ENCODE data around the gene SH2B3.

The SH2B3 gene

DNA sequence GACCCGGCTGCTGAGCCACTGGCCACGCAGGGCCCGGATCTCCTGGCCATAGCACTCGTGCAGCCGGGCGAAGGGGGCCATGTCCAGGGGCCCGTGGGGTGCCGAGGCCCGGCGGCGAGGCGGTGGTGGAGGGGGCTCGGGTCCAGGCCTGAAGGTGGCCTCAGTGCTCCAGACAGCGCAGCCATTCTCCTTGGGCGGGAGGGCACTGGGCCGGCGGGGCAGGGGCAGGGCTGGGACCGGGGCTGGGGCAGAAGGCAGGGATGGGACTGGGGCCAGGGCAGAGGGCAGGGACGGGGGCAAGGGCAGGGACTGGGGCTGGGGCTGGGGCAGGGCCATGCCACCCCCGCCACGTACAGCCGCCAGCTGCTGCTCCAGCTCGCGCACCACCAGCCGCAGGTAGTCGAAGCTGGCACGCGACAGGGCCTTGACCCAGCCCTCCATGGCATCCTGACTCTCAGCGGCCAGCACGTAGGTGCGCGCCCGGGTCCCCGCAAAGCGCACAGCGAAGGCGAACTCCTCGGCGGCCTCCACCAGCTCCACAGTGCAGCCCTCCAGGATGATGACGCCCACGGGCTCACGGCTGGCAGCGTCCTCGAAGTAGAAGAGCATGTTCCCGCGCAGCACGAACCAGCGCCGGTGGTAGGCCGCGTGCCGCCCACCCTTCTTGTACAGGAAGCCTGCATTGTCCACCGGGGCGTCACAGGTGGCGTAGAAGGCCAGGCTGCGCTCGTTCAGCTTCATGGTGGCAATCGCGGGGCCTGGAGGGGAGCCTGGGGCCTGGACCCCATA, 42.8 kb upstream of the SH2B3 start:
- peaks cover 5% of the 10 kb centered on the region; the same call in 1 of the 2 replicates for H3K4me1 ChIP-seq (ENCODE audit: control insufficient read depth, low read length)
- no peak overlapping the region for H3K4me2 ChIP-seq (ENCODE audit: low read length)
- H3K36me3 ChIP-seq (ENCODE audit: control insufficient read depth, low read length): no peaks in the 10 kb centered on the region
- H3K27me3 ChIP-seq (ENCODE audit: control insufficient read depth, low read length): peaks cover 27% of the 10 kb centered on the region
- no peaks in the 10 kb centered on the region for H3K9me3 ChIP-seq (ENCODE audit: control insufficient read depth, insufficient read depth, low read length)
- no peak overlapping the region for H3K27ac ChIP-seq (ENCODE audit: low read depth, low read length)
- H3K9me2 ChIP-seq (replicated peaks; ENCODE audit: control insufficient read depth, low read length): no peaks in the 10 kb centered on the region
- TF ChIP-seq, protein P1, sequence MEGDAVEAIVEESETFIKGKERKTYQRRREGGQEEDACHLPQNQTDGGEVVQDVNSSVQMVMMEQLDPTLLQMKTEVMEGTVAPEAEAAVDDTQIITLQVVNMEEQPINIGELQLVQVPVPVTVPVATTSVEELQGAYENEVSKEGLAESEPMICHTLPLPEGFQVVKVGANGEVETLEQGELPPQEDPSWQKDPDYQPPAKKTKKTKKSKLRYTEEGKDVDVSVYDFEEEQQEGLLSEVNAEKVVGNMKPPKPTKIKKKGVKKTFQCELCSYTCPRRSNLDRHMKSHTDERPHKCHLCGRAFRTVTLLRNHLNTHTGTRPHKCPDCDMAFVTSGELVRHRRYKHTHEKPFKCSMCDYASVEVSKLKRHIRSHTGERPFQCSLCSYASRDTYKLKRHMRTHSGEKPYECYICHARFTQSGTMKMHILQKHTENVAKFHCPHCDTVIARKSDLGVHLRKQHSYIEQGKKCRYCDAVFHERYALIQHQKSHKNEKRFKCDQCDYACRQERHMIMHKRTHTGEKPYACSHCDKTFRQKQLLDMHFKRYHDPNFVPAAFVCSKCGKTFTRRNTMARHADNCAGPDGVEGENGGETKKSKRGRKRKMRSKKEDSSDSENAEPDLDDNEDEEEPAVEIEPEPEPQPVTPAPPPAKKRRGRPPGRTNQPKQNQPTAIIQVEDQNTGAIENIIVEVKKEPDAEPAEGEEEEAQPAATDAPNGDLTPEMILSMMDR (IDR thresholded peaks at IDR 0.05; ENCODE audit: low read depth, low read length, poor library complexity, severe bottlenecking): no peak
- TF ChIP-seq EZH2phosphoT487 (IDR thresholded peaks at IDR 0.05; ENCODE audit: borderline replicate concordance, low read length): no peak
- no peaks in the 10 kb centered on the region for H3K79me2 ChIP-seq (ENCODE audit: control insufficient read depth, low read length)
- no peaks in the 10 kb centered on the region for H4K20me1 ChIP-seq (ENCODE audit: control insufficient read depth, insufficient read depth, low read depth, low read length)
- H3F3A ChIP-seq (ENCODE audit: control insufficient read depth, insufficient read depth): no peaks in the 10 kb centered on the region
- no peak overlapping the region for H3K4me3 ChIP-seq (ENCODE audit: low read length)

DNA sequence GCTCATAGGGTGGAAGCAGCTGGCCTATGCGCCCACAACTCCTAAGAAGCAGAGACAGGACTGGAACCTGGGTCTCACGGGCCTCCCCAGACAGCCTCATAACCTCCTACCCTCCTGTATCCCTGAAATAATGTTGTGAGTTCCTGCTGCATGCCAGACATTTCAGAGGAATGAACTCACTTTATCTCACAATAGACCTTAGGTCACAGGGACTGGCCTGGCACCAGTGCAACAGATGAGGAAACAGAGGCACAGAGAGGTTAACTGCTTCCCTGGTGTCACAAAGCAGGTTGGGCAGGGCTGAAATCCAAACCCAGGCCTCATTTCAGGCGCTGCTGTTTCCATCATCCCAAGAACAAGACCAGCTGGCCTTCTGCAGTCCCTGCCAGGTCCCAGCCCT, 42.1 kb upstream of the SH2B3 start:
- Histone ChIP-seq H3K4me2 (ENCODE audit: low read length) (no peak overlapping the region), H3K9me2 (replicated peaks; ENCODE audit: control insufficient read depth, low read length) (no peaks in the 10 kb centered on the region), H3K4me1 (ENCODE audit: control insufficient read depth, low read length) (peaks cover 9% of the 10 kb centered on the region), H3K27me3 (ENCODE audit: control insufficient read depth, low read length) (peaks cover 34% of the 10 kb centered on the region), H3K36me3 (ENCODE audit: control insufficient read depth, low read length) (no peaks in the 10 kb centered on the region), H3K9me3 (ENCODE audit: control insufficient read depth, insufficient read depth, low read length) (no peaks in the 10 kb centered on the region), H3F3A (ENCODE audit: control insufficient read depth, insufficient read depth) (no peaks in the 10 kb centered on the region), H3K27ac (ENCODE audit: low read depth, low read length) (no peak overlapping the region), H3K79me2 (ENCODE audit: control insufficient read depth, low read length) (no peaks in the 10 kb centered on the region), H3K4me3 (ENCODE audit: low read length) (no peak overlapping the region), H4K20me1 (ENCODE audit: control insufficient read depth, insufficient read depth, low read depth, low read length) (no peaks in the 10 kb centered on the region)
- no peak for TF ChIP-seq EZH2phosphoT487 (IDR thresholded peaks at IDR 0.05; ENCODE audit: borderline replicate concordance, low read length)
- TF ChIP-seq, protein P1 (IDR thresholded peaks at IDR 0.05; ENCODE audit: low read depth, low read length, poor library complexity, severe bottlenecking): no peak

DNA sequence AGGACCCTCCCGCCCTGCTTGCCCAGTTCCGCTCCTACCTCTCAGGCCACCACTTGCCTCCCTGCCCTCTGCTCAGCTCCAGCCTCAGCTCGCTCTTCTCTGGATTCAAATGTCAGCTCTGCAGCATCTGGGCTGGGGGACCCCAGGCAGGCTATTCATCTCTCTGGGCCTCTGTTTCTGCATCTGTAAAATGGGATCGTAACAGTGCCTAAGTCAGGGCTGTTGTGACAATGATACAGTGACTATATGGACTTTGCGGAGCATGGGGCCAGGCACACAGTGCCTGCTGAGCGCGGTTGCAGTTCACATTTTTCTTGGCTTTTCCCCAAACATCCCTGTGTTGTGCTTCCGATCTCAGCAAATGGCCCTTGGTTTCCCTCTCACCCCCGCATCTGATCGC, 39.6 kb upstream of the SH2B3 start:
- Histone ChIP-seq H3K9me2 (replicated peaks; ENCODE audit: control insufficient read depth, low read length) (no peaks in the 10 kb centered on the region), H4K20me1 (ENCODE audit: control insufficient read depth, insufficient read depth, low read depth, low read length) (no peaks in the 10 kb centered on the region), H3K4me3 (ENCODE audit: low read length) (no peak overlapping the region), H3K79me2 (ENCODE audit: control insufficient read depth, low read length) (no peaks in the 10 kb centered on the region), H3K27ac (ENCODE audit: low read depth, low read length) (no peak overlapping the region), H3K27me3 (ENCODE audit: control insufficient read depth, low read length) (peaks cover 25% of the 10 kb centered on the region), H3F3A (ENCODE audit: control insufficient read depth, insufficient read depth) (no peaks in the 10 kb centered on the region), H3K9me3 (ENCODE audit: control insufficient read depth, insufficient read depth, low read length) (no peaks in the 10 kb centered on the region), H3K36me3 (ENCODE audit: control insufficient read depth, low read length) (no peaks in the 10 kb centered on the region), H3K4me2 (ENCODE audit: low read length) (no peak overlapping the region), H3K4me1 (ENCODE audit: control insufficient read depth, low read length) (peaks cover 19% of the 10 kb centered on the region)
- TF ChIP-seq, protein P1 (IDR thresholded peaks at IDR 0.05; ENCODE audit: low read depth, low read length, poor library complexity, severe bottlenecking): no peak
- TF ChIP-seq EZH2phosphoT487 (IDR thresholded peaks at IDR 0.05; ENCODE audit: borderline replicate concordance, low read length): no peak

Measured in DOHH2 (cell line).